ENCODE measurements around the gene AADACL4. TPM values are rescaled to one million over a fixed set of nuclear protein-coding genes. Genes with fewer than 3 reads are reported as not detected.
A peak's percentile ranks its signal among the peaks of the same experiment; 100 is the strongest.

The AADACL4 gene
- total and polyA plus RNA-seq, 2 experiments from 2014 or later: not detected

- H3K36me3 Mint-ChIP-seq (ENCODE audit: low read depth): peaks cover 3% of the 10 kb centered on the region; the same call in 2 of the 3 replicates
These were observed 53.5 kb downstream of the AADACL4 start for GRCh38 chr1:12697397-12697796.

More at GRCh38 chr1:12697397-12697796, 53.5 kb downstream of the AADACL4 start:
- no peak overlapping the region for H3K4me3 Mint-ChIP-seq
- Histone ChIP-seq H3K4me3 (no peak overlapping the region), H4K20me1 (replicated peaks; ENCODE audit: insufficient read depth) (no peaks in the 10 kb centered on the region), H3F3A (replicated peaks; ENCODE audit: low read depth) (no peaks in the 10 kb centered on the region), H2AFZ (peak overlapping the region; percentile 63; the same call in 1 of the 2 replicates), H3K36me3 (ENCODE audit: insufficient read depth) (no peaks in the 10 kb centered on the region), H3K9me2 (ENCODE audit: insufficient read depth) (peaks cover 5% of the 10 kb centered on the region; the same call in 1 of the 2 replicates), H3K27me3 (ENCODE audit: insufficient read depth) (no peaks in the 10 kb centered on the region), H3K27ac (ENCODE audit: low read depth) (no peak overlapping the region), H3K79me2 (replicated peaks; ENCODE audit: insufficient read depth) (no peaks in the 10 kb centered on the region), H3K4me1 (ENCODE audit: insufficient read depth) (0 out of 2 replicates have a peak, but pooled peaks cover 7% of the 10 kb centered on the region), H3K4me2 (no peak overlapping the region)
- H3K9me3 Mint-ChIP-seq: peaks cover 12% of the 10 kb centered on the region
- TF ChIP-seq, protein P1, sequence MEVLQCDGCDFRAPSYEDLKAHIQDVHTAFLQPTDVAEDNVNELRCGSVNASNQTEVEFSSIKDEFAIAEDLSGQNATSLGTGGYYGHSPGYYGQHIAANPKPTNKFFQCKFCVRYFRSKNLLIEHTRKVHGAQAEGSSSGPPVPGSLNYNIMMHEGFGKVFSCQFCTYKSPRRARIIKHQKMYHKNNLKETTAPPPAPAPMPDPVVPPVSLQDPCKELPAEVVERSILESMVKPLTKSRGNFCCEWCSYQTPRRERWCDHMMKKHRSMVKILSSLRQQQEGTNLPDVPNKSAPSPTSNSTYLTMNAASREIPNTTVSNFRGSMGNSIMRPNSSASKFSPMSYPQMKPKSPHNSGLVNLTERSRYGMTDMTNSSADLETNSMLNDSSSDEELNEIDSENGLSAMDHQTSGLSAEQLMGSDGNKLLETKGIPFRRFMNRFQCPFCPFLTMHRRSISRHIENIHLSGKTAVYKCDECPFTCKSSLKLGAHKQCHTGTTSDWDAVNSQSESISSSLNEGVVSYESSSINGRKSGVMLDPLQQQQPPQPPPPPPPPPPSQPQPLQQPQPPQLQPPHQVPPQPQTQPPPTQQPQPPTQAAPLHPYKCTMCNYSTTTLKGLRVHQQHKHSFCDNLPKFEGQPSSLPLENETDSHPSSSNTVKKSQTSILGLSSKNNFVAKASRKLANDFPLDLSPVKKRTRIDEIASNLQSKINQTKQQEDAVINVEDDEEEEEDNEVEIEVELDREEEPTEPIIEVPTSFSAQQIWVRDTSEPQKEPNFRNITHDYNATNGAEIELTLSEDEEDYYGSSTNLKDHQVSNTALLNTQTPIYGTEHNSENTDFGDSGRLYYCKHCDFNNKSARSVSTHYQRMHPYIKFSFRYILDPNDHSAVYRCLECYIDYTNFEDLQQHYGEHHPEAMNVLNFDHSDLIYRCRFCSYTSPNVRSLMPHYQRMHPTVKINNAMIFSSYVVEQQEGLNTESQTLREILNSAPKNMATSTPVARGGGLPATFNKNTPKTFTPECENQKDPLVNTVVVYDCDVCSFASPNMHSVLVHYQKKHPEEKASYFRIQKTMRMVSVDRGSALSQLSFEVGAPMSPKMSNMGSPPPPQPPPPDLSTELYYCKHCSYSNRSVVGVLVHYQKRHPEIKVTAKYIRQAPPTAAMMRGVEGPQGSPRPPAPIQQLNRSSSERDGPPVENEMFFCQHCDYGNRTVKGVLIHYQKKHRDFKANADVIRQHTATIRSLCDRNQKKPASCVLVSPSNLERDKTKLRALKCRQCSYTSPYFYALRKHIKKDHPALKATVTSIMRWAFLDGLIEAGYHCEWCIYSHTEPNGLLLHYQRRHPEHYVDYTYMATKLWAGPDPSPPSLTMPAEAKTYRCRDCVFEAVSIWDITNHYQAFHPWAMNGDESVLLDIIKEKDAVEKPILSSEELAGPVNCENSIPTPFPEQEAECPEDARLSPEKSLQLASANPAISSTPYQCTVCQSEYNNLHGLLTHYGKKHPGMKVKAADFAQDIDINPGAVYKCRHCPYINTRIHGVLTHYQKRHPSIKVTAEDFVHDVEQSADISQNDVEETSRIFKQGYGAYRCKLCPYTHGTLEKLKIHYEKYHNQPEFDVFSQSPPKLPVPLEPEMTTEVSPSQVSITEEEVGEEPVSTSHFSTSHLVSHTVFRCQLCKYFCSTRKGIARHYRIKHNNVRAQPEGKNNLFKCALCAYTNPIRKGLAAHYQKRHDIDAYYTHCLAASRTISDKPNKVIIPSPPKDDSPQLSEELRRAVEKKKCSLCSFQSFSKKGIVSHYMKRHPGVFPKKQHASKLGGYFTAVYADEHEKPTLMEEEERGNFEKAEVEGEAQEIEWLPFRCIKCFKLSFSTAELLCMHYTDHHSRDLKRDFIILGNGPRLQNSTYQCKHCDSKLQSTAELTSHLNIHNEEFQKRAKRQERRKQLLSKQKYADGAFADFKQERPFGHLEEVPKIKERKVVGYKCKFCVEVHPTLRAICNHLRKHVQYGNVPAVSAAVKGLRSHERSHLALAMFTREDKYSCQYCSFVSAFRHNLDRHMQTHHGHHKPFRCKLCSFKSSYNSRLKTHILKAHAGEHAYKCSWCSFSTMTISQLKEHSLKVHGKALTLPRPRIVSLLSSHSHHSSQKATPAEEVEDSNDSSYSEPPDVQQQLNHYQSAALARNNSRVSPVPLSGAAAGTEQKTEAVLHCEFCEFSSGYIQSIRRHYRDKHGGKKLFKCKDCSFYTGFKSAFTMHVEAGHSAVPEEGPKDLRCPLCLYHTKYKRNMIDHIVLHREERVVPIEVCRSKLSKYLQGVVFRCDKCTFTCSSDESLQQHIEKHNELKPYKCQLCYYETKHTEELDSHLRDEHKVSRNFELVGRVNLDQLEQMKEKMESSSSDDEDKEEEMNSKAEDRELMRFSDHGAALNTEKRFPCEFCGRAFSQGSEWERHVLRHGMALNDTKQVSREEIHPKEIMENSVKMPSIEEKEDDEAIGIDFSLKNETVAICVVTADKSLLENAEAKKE (CRISPR knock-in tag; IDR thresholded peaks at IDR 0.05): no peak
- no peak for TF ChIP-seq ZNF114 (CRISPR knock-in tag; IDR thresholded peaks at IDR 0.05)
- TF ChIP-seq ZNF331 (CRISPR knock-in tag; IDR thresholded peaks at IDR 0.05; ENCODE audit: low read depth): no peak
- no peak for TF ChIP-seq NANOG (IDR thresholded peaks at IDR 0.05; ENCODE audit: borderline replicate concordance)
- no peak for TF ChIP-seq REST (IDR thresholded peaks at IDR 0.05; ENCODE audit: unreplicated experiment)
- no peaks in the 10 kb centered on the region for H3K27me3 Mint-ChIP-seq (ENCODE audit: insufficient read depth, low read depth, poor library complexity)
- no peaks in the 10 kb centered on the region for H3K4me1 Mint-ChIP-seq
- ATAC-seq (no peak), DNase-seq (ENCODE audit: low spot score) (no peak)
- H3K27ac Mint-ChIP-seq: no peak overlapping the region

All from GM23338 (cell line).